ENCODE data around the gene DUSP9. TPM values are rescaled to one million over a fixed set of nuclear protein-coding genes. Genes with fewer than 3 reads are reported as not detected.
"Not testable (repeated sequence)": the region's sequence is repeated elsewhere in the genome, so short reads cannot be mapped to it uniquely, and the experiment has no call there.

The DUSP9 gene
- total RNA-seq, 1 donor from 2014 or later = 0.74 TPM

DNA sequence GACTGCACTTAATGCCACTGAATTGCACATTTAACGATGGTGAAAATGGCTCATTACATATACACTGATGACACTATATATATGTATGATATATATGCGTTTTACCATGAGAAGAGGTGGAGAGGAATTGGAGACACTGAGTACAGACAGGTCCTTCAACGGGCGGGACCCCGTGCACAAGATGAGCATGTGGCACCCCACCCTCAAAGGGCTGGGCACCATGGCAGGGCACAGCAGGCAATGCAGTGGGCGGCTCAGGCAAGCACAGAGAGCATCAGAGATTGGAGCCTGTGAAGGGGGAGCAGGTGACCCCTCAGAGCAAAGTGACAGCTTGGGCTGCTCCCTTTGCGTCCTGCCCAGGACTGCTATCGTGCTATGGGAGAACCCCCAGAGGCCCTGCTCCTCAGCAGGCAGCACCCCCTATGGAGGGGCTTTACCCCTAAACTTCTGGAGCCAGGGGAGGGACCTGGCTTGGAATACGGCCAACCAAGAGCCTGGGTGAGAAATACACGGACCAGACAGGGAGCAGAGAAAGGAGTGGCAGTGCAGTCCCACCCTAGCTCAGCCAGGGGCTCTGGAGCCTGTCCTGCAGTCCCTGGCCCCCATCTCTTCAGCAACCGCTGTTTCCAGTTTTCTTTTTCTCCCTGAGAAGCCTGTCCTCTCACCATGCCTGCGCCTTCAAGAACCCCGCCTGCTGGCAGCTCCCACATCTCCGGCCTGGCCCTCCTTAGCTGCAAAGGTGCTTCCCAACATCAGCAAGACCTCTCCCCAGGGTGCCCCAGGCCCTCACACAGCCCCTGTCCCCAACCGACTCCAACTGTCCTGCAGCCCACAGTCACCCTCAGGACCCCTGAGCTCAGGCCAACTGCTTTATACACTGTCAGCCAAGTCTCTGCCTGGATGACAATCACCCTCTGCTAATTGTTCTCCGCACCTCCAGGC is 51.2 kb downstream of the DUSP9 start:
- Histone ChIP-seq H3K4me3 (no peak overlapping the region), H3K4me1 (no peaks in the 10 kb centered on the region), H3K27me3 (no peaks in the 10 kb centered on the region), H3K27ac (no peak overlapping the region), H3K36me3 (no peaks in the 10 kb centered on the region), H3K9me3 (no peaks in the 10 kb centered on the region)
- no peak for DNase-seq (ENCODE audit: extremely low spot score in 2 of 2)
- TF ChIP-seq, protein P1, sequence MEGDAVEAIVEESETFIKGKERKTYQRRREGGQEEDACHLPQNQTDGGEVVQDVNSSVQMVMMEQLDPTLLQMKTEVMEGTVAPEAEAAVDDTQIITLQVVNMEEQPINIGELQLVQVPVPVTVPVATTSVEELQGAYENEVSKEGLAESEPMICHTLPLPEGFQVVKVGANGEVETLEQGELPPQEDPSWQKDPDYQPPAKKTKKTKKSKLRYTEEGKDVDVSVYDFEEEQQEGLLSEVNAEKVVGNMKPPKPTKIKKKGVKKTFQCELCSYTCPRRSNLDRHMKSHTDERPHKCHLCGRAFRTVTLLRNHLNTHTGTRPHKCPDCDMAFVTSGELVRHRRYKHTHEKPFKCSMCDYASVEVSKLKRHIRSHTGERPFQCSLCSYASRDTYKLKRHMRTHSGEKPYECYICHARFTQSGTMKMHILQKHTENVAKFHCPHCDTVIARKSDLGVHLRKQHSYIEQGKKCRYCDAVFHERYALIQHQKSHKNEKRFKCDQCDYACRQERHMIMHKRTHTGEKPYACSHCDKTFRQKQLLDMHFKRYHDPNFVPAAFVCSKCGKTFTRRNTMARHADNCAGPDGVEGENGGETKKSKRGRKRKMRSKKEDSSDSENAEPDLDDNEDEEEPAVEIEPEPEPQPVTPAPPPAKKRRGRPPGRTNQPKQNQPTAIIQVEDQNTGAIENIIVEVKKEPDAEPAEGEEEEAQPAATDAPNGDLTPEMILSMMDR (IDR thresholded peaks at IDR 0.05) = no peak
- TF ChIP-seq POLR2A (IDR thresholded peaks at IDR 0.05) (no peak), POLR2AphosphoS5 (IDR thresholded peaks at IDR 0.05; ENCODE audit: insufficient read depth in 1 of 2, low read depth in 1 of 2) (no peak)
- intact Hi-C loops (cut with DNase I) = no loop called here

DNA sequence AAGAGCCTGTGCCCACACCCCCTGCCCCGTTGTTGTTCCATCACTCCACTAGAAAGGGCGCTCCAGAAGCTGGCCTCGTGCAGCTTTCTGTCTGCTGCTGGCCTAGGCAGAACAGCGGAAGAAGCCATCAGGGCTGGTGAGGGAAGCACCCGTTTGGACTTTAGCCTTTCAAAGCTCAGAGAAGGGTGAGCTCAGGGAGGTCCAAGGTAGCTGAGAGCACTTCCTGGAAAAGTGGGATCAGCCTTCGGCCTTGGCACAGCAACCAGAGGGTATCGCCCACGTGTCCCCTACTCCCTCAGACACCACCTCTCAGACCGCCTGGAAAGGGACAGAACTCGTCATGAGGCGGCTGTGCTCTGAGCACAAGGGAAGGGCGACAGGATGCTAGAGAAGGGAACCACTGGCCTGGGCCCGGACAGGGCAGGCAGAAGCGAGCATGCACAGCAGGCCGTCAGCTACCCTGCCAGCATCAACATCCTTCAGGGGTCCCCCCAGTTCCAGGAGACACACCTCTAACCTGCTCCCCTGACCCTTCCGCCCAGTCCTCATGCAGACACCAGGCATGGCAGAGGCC is 52.3 kb downstream of the DUSP9 start:
- H3K27ac ChIP-seq; H3K9me3 ChIP-seq; H3K4me3 ChIP-seq; intact Hi-C loops (cut with DNase I); H3K27me3 ChIP-seq; DNase-seq (ENCODE audit: extremely low spot score in 2 of 2); H3K36me3 ChIP-seq; H3K4me1 ChIP-seq: not testable (repeated sequence)

DNA sequence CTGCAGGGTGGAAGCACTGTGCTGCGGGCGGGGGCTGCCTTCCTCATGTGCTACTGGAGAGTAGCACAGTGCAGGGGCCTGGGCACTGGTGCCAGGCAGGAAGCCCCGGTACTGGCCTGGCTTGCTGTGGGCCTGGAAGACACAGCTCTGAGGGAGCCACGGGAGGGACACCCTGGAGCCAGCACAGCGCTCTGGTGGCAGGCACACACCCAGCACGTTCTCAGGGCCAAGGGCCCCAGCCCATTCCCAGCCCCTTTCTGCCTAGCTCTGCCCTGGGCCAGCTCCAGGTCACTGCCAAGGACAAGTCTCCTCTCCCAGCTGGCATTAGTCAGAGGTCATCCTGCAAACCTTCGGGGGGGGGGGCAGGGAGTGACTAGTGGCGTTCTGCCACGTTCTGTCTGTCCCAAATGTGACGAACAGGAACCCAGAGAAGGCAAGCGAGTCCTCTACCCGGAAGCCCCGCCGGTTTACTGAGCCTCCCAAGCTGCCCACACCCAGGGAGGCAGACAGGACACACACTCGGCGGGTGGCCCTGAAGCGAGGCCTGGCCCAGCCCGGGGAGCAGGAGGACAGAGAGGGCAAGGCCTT is 52.9 kb downstream of the DUSP9 start:
- DNase-seq (ENCODE audit: extremely low spot score in 2 of 2); H3K27me3 ChIP-seq; H3K36me3 ChIP-seq; H3K4me3 ChIP-seq; H3K9me3 ChIP-seq; H3K27ac ChIP-seq; intact Hi-C loops (cut with DNase I); H3K4me1 ChIP-seq: not testable (repeated sequence)

DNA sequence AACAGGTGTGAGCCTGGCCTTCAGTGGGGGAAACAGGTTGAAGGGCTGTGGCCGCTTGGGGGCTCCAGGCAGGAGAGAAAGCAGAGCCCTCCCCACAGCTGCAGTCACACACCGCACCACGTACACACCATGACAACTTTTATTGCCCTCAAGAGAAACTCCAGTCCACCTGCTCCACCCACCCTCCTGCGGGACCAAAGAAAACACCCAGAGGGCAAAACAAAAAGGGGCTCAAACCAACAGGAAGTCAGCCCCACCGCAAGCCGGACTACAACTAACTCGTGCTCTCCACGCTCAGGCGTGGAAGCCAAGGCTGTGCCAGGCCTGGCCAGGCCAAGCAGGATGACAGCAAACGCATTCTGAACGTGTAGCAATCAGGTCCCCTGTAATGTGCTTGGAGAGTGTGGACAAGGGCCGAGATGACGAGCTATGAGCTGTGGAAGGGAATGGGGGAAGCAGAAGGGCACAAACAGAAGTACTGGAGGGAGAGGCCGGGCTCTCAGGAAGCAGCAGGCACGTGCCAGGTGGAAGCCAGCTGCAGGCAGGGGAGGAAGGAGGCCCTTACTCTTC is 53.5 kb downstream of the DUSP9 start:
- TF ChIP-seq, protein P1 (IDR thresholded peaks at IDR 0.05) = no peak
- TF ChIP-seq POLR2A (IDR thresholded peaks at IDR 0.05) = no peak
- no peak for TF ChIP-seq POLR2AphosphoS5 (IDR thresholded peaks at IDR 0.05; ENCODE audit: insufficient read depth in 1 of 2, low read depth in 1 of 2)
- H3K4me1 ChIP-seq = no peaks in the 10 kb centered on the region
- no peak for DNase-seq (ENCODE audit: extremely low spot score in 2 of 2)
- no peaks in the 10 kb centered on the region for H3K9me3 ChIP-seq
- no peaks in the 10 kb centered on the region for H3K27me3 ChIP-seq
- H3K4me3 ChIP-seq = no peak overlapping the region
- intact Hi-C loops (cut with DNase I) = no loop called here
- no peak overlapping the region for H3K27ac ChIP-seq
- peaks cover 0 to 3% of the 10 kb centered on the region in 2 donors for H3K36me3 ChIP-seq

Small RNA genes within 50 kb of the gene (small RNA-seq; reads per million reads assigned to genes)
- not detected for gene RN7SL687P

Other genes starting within 250 kb of the DUSP9 start
- not detected for gene PNMA6E, start 245.9 kb upstream of the DUSP9 start, total RNA-seq
- 0.25 TPM for gene ZFP92, start 235.7 kb upstream of the DUSP9 start, total RNA-seq
- gene TREX2, start 201.1 kb upstream of the DUSP9 start, total RNA-seq = 9.6 TPM
- gene HAUS7, start 176.6 kb upstream of the DUSP9 start, total RNA-seq = 17.7 TPM
- gene BGN, start 152.2 kb upstream of the DUSP9 start, total RNA-seq = 106 TPM
- gene ATP2B3, start 129.6 kb upstream of the DUSP9 start, total RNA-seq = 0.25 TPM
- 31.2 TPM for gene CCNQ, start 48.1 kb upstream of the DUSP9 start, total RNA-seq
- 9.3 TPM for gene PNCK, start 26.6 kb downstream of the DUSP9 start, total RNA-seq
- 29.2 TPM for gene SLC6A8, start 40.7 kb downstream of the DUSP9 start, total RNA-seq
- 126 TPM for gene BCAP31, start 77.2 kb downstream of the DUSP9 start, total RNA-seq
- gene ABCD1, start 77.7 kb downstream of the DUSP9 start, total RNA-seq = 11.0 TPM
- 36.1 TPM for gene PLXNB3, start 117.0 kb downstream of the DUSP9 start, total RNA-seq
- 0.25 TPM for gene SRPK3, start 133.8 kb downstream of the DUSP9 start, total RNA-seq
- gene IDH3G, start 147.2 kb downstream of the DUSP9 start, total RNA-seq = 118 TPM
- gene SSR4, start 147.5 kb downstream of the DUSP9 start, total RNA-seq = 250 TPM
- gene PDZD4, start 183.3 kb downstream of the DUSP9 start, total RNA-seq = 10.3 TPM
- gene L1CAM, start 239.0 kb downstream of the DUSP9 start, total RNA-seq = 9.6 TPM